ENCODE measurements around the gene DLG2.

DNA sequence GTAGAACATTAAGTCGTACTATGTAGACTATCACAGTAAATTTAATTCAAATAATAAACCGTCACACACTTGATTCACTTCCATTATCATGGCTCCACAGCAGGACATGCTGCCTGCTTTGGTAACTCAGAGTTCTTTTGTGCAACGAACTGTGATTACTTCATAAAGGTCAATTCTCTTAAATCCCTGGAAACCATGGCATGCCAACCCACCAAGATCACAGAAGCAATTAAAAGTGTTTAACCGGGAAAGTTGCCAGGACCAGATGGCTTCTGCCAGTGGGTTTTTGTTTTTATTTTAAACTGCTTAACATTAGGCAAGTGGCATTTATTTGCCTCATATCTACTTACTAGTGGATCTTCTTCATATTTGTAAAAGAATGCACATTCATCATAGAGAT lies 1162.1 kb downstream of the DLG2 start:
- TF ChIP-seq, protein P1, sequence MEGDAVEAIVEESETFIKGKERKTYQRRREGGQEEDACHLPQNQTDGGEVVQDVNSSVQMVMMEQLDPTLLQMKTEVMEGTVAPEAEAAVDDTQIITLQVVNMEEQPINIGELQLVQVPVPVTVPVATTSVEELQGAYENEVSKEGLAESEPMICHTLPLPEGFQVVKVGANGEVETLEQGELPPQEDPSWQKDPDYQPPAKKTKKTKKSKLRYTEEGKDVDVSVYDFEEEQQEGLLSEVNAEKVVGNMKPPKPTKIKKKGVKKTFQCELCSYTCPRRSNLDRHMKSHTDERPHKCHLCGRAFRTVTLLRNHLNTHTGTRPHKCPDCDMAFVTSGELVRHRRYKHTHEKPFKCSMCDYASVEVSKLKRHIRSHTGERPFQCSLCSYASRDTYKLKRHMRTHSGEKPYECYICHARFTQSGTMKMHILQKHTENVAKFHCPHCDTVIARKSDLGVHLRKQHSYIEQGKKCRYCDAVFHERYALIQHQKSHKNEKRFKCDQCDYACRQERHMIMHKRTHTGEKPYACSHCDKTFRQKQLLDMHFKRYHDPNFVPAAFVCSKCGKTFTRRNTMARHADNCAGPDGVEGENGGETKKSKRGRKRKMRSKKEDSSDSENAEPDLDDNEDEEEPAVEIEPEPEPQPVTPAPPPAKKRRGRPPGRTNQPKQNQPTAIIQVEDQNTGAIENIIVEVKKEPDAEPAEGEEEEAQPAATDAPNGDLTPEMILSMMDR (IDR thresholded peaks at IDR 0.05) = no peak
- TF ChIP-seq POLR2AphosphoS5 (IDR thresholded peaks at IDR 0.05) = no peak
